Vein endothelial cell (primary cell): ENCODE data around the gene RFTN1. TPM values are rescaled to one million over a fixed set of nuclear protein-coding genes. Genes with fewer than 3 reads are reported as not detected.

ENCODE experiments used
- total RNA-seq: library from RNA; depleted of rRNA; stranded (reverse); fragments of >200 nt; gene quantifications from 2 replicates; pipeline ENCODE4 v1.2.3, GENCODE V29; 2012

RFTN1 gene, protein sequence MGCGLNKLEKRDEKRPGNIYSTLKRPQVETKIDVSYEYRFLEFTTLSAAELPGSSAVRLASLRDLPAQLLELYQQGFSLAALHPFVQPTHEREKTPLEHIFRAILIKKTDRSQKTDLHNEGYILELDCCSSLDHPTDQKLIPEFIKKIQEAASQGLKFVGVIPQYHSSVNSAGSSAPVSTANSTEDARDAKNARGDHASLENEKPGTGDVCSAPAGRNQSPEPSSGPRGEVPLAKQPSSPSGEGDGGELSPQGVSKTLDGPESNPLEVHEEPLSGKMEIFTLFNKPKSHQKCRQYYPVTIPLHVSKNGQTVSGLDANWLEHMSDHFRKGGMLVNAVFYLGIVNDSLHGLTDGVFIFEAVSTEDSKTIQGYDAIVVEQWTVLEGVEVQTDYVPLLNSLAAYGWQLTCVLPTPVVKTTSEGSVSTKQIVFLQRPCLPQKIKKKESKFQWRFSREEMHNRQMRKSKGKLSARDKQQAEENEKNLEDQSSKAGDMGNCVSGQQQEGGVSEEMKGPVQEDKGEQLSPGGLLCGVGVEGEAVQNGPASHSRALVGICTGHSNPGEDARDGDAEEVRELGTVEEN
- 39.7 and 41.2 TPM in 2 replicates for total RNA-seq

DNA sequence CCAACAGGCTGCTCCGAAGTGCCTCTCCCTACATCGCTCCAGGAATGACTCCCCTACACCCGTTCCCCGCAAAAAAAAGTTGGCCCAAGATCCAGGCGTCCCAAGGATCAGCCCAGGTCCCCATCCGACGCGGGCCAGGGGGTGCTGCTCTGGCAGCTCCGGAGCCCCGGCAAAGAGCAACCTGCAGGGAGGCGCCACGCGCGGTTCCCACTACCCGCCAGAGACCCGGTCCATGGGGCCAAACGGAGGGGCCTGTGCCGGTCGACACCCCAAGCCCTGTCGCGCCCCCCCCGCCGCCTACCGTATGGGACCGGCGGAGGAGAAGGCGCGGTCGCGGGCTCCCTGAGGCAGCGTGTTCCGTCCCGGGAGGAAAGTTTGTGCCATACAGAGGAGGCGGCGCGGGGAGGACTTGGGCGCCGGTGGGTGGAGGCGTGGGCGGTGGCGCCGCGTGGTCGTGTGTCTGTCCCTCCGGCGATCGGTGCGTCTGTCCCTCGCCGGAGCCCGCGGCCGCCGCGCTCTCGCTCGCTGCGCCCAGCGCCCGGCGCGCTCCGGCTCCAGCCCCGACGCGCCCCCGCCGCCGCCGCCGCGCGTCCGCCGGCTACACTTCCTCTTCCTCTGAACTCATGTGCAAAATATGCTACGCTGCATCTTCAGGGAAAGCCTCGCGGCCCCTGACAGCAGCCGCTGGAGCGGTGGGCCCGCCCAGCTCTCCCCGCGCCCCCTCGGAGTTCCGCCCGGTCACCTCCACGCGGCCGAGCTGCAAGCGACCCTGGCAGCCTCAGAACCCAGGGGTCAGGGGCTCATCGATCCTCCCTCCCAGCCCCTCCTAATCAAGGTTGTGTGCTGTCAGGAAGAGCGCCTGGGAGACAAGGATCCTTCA is at the start of gene RFTN1:
RFTN1 (minus strand) TSS at position 559 of the 880 bp plus-strand sequence. CDS start 19,830 bp downstream, outside the sequence.

Other genes starting within 250 kb of the RFTN1 start
- 21.9 and 22.2 TPM in 2 replicates for gene DPH3, start 248.8 kb downstream of the RFTN1 start, total RNA-seq
- 7.5 and 10.7 TPM in 2 replicates for gene OXNAD1, start 248.5 kb downstream of the RFTN1 start, total RNA-seq
- not detected in 2 replicates for gene DAZL, start 91.7 kb upstream of the RFTN1 start, total RNA-seq